Calu3 (cell line): ENCODE measurements around the gene ZNF615. TPM values are rescaled to one million over a fixed set of nuclear protein-coding genes. Genes with fewer than 3 reads are reported as not detected.

Experiments
- BruUV-seq: library from RNA; stranded (reverse); fragments of 400-500 nt; replicated peaks from 2 replicates; lab custom pipeline; 2021; lab: Mats Ljungman, UMichigan
- CTCF ChIA-PET: fragments of 300-600 bp; sonication (Branson Sonifier 250); formaldehyde crosslinking; loops from one replicate; lab custom pipeline; 2022; ENCODE audit warnings: antibody characterized with exemption; lab: Charles Lee
- DNase-seq: peaks from one replicate; pipeline ENCODE4 v3.0.0; 2022
- H3K27ac Mint-ChIP-seq: one replicate; pipeline ENCODE4 v1.8.0; 2022; ENCODE audit warnings: mixed read lengths; ENCODE audit not compliant: unreplicated experiment
- H3K27me3 Mint-ChIP-seq: one replicate; pipeline ENCODE4 v1.8.0; 2022; ENCODE audit warnings: mixed read lengths; ENCODE audit not compliant: unreplicated experiment
- H3K36me3 Mint-ChIP-seq: one replicate; pipeline ENCODE4 v1.8.0; 2022; ENCODE audit warnings: mild to moderate bottlenecking, moderate library complexity, mixed read lengths; ENCODE audit not compliant: insufficient read depth, unreplicated experiment
- H3K4me1 Mint-ChIP-seq: one replicate; pipeline ENCODE4 v1.8.0; 2022; ENCODE audit warnings: mild to moderate bottlenecking, low read depth, mixed read lengths; ENCODE audit not compliant: unreplicated experiment
- H3K4me3 Mint-ChIP-seq: one replicate; pipeline ENCODE4 v1.8.0; 2022; ENCODE audit warnings: mild to moderate bottlenecking, low read depth, moderate library complexity, mixed read lengths; ENCODE audit not compliant: unreplicated experiment
- H3K9me3 Mint-ChIP-seq: one replicate; pipeline ENCODE4 v1.8.0; 2022; ENCODE audit warnings: low read depth, mixed read lengths; ENCODE audit not compliant: unreplicated experiment
- intact Hi-C: fragments of 100-400 bp; cut with micrococcal nuclease; formaldehyde crosslinking; loops from one replicate; pipeline ENCODE4 v1.10.0; 2022; ENCODE audit not compliant: unreplicated experiment
- total RNA-seq: library from RNA; stranded (reverse); gene quantifications from 2 replicates; pipeline ENCODE4 v1.2.3, GENCODE V29; 2022
- TF ChIP-seq, protein P1 (sequence below): fragments of 200-600 bp; IDR thresholded peaks from one replicate; pipeline ENCODE4 v1.8.0; 2022; ENCODE audit warnings: antibody characterized with exemption; ENCODE audit not compliant: unreplicated experiment

Gene ZNF615
- total RNA-seq, 1 experiment from 2014 or later, result 7.3 TPM

- Mint-ChIP-seq H3K27ac (no peak overlapping the region), H3K27me3 (no peaks in the 10 kb centered on the region), H3K9me3 (peaks cover 23% of the 10 kb centered on the region), H3K4me1 (no peaks in the 10 kb centered on the region), H3K4me3 (no peak overlapping the region), H3K36me3 (peaks cover 18% of the 10 kb centered on the region)
- CTCF ChIA-PET, result no interaction called here
- TF ChIP-seq, protein P1, sequence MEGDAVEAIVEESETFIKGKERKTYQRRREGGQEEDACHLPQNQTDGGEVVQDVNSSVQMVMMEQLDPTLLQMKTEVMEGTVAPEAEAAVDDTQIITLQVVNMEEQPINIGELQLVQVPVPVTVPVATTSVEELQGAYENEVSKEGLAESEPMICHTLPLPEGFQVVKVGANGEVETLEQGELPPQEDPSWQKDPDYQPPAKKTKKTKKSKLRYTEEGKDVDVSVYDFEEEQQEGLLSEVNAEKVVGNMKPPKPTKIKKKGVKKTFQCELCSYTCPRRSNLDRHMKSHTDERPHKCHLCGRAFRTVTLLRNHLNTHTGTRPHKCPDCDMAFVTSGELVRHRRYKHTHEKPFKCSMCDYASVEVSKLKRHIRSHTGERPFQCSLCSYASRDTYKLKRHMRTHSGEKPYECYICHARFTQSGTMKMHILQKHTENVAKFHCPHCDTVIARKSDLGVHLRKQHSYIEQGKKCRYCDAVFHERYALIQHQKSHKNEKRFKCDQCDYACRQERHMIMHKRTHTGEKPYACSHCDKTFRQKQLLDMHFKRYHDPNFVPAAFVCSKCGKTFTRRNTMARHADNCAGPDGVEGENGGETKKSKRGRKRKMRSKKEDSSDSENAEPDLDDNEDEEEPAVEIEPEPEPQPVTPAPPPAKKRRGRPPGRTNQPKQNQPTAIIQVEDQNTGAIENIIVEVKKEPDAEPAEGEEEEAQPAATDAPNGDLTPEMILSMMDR, result no peak
- intact Hi-C loops, result no loop called here
- DNase-seq, result no peak
- BruUV-seq, result no TSS peak
Observed at GRCh38 chr19:51948975-51949374, 59.0 kb downstream of the ZNF615 start.

- Mint-ChIP-seq H3K9me3 (peaks cover 26% of the 10 kb centered on the region), H3K27me3 (no peaks in the 10 kb centered on the region), H3K4me3 (no peak overlapping the region), H3K4me1 (no peaks in the 10 kb centered on the region), H3K27ac (no peak overlapping the region), H3K36me3 (peaks cover 40% of the 10 kb centered on the region)
- no TSS peak for BruUV-seq
- CTCF ChIA-PET, result no interaction called here
- no peak for DNase-seq
- intact Hi-C loops, result no loop called here
- TF ChIP-seq, protein P1, result no peak
Observed at GRCh38 chr19:51946602-51947001, 61.4 kb downstream of the ZNF615 start.

DNA sequence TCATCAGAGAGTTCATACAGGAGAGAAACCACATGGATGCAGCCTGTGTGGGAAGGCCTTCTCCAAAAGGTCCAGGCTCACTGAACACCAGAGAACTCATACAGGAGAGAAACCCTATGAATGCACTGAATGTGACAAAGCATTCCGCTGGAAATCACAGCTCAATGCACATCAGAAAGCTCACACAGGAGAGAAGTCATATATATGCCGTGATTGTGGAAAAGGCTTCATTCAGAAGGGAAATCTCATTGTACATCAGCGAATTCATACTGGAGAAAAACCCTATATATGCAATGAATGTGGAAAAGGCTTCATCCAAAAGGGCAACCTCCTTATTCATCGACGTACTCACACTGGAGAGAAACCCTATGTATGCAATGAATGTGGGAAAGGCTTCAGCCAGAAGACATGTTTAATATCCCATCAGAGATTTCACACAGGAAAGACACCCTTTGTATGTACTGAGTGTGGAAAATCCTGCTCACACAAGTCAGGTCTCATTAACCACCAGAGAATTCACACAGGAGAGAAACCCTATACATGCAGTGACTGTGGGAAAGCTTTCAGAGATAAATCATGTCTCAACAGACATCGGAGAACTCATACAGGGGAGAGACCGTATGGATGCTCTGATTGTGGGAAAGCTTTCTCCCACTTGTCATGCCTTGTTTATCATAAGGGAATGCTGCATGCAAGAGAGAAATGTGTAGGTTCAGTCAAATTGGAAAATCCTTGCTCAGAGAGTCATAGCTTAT is 63.0 kb downstream of the ZNF615 start:
- Mint-ChIP-seq H3K4me3 (no peak overlapping the region), H3K9me3 (peaks cover 30% of the 10 kb centered on the region), H3K27ac (no peak overlapping the region), H3K4me1 (no peaks in the 10 kb centered on the region), H3K36me3 (peaks cover 56% of the 10 kb centered on the region), H3K27me3 (no peaks in the 10 kb centered on the region)
- CTCF ChIA-PET, result no interaction called here
- TF ChIP-seq, protein P1, result no peak
- intact Hi-C loops, result no loop called here
- BruUV-seq, result no TSS peak
- no peak for DNase-seq

Other genes starting within 250 kb of the ZNF615 start
- gene FPR2, start 247.0 kb downstream of the ZNF615 start, total RNA-seq, result not detected in 2 replicates
- gene FPR3, start 213.1 kb downstream of the ZNF615 start, total RNA-seq, result not detected in 2 replicates
- gene ZNF577, start 120.3 kb downstream of the ZNF615 start, total RNA-seq, result 15.0 and 16.1 TPM in 2 replicates
- gene ZNF649, start 103.2 kb downstream of the ZNF615 start, total RNA-seq, result 14.6 and 15.5 TPM in 2 replicates
- 7.2 and 9.3 TPM in 2 replicates for gene ZNF613, start 80.7 kb downstream of the ZNF615 start, total RNA-seq
- 10.7 and 14.0 TPM in 2 replicates for gene ZNF350, start 21.4 kb downstream of the ZNF615 start, total RNA-seq
- 9.5 and 10.3 TPM in 2 replicates for gene ZNF614, start 20.2 kb upstream of the ZNF615 start, total RNA-seq
- 16.0 TPM in 2 replicates for gene ZNF432, start 40.6 kb upstream of the ZNF615 start, total RNA-seq
- gene ZNF841, start 87.6 kb upstream of the ZNF615 start, total RNA-seq, result 37.6 and 39.8 TPM in 2 replicates
- 8.9 and 9.2 TPM in 2 replicates for gene ZNF616, start 131.7 kb upstream of the ZNF615 start, total RNA-seq
- gene ZNF836, start 163.4 kb upstream of the ZNF615 start, total RNA-seq, result 11.3 and 12.0 TPM in 2 replicates
- 288 and 291 TPM in 2 replicates for gene PPP2R1A, start 181.8 kb upstream of the ZNF615 start, total RNA-seq